A204.1 (cell line): ENCODE measurements around the gene SPSB2.
A peak's percentile ranks its signal among the peaks of the same experiment; 100 is the strongest.
"Not testable (repeated sequence)": the region's sequence is repeated elsewhere in the genome, so short reads cannot be mapped to it uniquely, and the experiment has no call there.

Experiments
- FAIRE-seq: peaks from 2 replicates; lab custom pipeline; 2012; peaks lifted over from hg19 to GRCh38; lab: Jason Lieb, UNC

Gene SPSB2

DNA sequence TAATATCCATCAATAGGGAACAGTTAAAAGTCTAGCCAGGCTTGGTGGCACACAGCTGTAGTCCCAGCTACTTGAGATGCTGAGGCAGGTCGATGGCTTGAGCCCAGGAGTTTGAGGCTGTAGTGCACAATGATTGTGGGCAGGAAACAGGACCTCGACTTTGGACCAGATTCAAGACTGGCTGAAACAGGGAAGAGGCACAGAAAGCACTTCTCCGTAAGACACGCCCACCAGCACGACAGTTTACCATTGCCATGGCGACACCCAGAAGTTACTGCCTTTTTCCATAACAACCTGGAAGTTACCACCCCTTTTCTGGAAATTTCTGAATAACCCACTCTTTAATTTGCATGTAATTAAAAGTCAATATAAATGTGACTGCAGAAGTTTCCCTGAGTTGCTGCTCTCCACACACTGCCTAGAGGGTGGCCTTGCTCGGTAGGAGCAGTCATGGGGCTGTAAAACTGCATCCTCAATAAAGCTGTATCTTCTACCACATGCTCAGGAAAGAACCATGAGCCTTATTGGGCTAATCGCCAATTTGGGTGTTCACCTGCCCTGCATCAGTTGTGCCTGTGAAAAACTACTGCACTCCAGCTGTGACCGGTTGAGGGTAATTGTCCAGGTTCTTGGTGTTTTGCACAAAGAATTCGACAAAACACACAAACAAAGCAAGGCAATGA is 26.9 kb upstream of the SPSB2 start:
- FAIRE-seq: no peak

DNA sequence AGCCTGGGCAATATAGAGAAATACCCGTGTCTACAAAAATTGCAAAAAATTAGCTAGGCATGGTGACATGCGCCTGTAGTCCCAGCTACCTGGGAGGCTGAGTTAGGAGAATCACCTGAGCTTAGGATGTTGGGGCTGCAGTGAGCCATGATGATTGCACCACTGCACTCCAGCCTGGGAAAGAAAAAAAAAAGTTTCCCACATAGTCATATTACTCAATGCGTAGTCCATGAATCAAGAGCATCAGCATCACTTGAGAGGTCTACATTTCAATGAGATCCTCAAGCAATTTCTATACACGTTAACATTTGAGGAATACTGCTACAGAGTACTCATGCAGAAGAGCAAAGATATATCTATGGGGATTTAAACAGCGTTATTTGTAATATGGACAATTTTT is 26.3 kb upstream of the SPSB2 start:
- no peak for FAIRE-seq

DNA sequence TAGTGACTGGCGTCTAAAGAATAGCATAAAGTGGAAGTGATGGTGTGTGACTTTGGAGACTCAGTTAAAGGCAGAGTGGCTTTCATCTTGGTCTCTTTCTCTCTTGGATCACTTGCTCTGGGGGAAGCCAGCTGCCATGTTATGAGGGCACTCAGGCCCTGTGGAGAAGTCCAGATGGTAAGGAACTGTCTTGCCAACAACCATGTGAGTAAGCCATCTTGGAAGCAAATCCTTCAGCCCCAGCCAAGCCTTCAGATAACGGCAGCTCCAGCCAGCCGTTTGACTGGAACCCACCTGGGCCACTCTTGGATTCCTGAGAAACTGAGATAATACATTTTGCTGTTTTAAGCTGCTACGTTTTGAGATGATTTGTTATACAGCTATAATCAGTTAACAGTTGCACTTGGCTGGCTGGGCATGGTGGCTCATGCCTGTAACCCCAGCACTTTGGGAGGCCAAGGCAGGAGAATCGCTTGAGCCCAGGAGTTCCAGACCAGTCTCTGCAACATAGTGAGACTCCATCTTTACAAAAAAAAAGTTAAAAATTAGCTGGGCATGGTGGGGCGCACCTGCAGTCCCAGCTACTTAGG is 23.8 kb upstream of the SPSB2 start:
- no peak for FAIRE-seq

DNA sequence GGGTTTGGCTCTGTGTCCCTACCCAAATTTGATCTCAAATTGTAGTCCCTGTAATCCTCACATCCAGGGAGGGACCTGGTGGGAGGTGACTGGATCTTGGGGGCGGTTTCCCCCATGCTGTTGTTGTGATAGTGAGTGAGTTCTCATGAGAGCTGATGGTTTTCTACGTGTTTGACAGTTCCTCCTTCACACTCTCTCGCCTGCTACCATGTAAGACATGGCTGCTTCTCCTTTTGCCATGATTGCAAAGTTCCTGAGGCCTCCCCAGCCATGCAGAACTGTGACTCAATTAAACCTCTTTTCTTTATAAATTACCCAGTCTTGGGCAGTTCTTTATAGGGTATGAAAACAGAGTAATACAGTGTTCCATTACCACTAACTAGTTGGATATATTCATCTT is 21.2 kb upstream of the SPSB2 start:
- no peak for FAIRE-seq

DNA sequence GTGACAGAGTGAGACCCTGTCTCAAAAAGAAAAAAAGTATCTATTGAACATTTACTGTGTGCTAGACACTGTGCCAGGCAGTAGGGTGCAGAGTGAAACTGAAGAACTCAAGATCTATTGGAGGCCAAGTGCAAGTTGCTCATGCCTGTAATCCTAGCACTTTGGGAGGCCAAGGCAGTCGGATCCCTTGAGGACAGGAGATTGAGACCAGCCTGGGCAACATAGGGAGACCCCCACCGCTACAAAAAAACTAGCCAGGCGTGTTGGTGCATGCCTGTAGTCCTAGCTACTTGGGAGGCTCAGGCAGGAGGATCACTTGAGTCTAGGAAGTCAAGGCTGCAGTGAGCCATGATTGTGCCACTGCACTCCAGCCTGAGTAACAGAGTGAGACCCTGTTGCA is 19.6 kb upstream of the SPSB2 start:
- FAIRE-seq: not testable (repeated sequence)

DNA sequence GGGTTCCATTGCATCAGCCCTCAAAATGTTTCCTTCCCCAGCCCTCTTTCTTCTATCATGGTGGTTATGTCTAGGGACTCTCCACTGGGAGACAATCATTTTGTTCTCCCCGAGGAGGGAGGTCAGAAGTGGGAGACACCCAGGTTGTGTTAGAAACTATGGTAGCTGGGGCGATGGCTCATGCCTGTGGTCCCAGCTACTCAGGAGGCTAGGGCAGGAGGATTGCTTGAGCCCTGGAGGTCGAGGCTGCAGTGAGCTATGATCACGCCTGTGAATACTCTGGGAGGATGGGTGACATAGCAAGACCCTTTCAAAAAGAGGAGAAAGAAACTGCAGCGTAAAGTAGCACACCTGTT is 18.5 kb upstream of the SPSB2 start:
- no peak for FAIRE-seq

DNA sequence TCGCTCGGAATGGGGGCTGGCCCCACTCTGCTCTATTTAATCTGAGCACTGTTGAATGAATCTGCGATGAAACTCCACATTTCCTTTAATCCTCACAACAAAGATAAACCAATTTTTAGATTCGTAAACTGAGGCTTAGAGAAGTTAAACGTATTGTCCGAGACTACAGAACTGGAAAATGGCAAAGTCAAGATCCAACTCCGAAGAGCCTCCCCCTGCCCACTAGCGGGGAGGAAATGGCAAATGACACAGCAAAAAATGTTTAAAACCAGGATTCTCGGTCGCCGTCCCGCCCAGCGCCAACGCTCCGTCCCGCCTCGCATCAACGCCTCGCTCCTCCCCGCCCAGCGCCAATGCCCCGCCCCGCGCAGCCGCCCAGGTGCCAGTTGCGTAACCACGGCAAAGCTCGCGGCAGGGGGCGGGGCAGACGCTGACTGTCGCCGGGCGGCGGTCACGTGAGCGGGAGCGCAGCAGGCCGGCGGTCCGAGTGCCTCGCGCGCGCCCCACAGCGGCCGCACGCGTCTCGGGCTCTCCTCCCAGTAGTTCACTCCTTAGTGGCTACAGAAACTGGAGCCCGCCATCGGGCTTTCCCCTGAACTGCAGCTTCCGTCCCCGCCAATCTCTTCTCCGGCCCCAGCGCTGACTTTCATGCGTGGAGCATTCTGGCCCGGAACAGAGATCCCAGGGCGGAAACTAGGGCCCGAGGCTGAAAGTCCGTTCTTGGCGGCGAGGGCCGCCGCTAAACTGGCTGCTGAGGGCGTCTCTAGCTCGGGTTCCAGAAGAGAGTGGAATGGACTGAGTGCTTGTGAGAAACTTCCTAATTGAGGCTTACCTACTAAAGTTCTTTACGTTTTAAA is 17.9 kb upstream of the SPSB2 start:
- peak; percentile 37 for FAIRE-seq

DNA sequence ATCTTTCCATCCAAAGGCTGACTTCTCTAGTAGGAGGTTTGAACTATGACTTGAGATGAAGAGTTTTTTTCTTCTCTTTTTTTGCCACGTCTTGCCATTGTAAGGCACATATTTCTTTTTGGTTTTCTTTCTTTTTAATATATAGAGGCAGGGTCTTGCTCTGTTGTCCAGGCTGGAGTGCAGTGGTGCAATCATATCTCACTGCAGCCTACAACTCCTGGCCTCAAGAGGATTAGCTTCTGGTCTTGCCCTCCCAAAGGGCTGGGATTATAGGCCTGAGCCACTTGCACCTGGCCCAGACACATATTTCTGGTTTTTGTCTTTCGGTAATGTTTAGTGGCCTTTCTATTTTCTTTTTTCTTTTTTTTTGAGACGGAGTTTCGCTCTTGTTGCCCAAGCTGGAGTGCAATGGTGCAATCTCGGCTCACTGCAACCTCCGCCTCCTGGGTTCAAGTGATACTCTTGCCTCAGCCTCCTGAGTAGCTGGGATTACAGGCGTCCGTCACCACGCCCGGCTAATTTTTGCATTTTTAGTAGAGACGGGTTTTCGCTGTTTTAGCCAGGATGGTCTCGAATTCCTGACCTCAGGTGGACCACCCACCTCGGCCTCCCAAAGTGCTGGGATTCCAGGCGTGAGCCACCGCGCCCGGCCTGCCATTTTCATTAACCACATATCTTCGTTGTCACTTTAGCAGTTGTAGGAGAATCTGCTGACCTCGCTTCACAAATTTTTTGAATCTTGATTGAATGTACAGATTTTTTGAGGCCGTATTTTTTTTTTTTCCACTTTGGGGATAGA is 16.9 kb upstream of the SPSB2 start:
- FAIRE-seq: not testable (repeated sequence)

DNA sequence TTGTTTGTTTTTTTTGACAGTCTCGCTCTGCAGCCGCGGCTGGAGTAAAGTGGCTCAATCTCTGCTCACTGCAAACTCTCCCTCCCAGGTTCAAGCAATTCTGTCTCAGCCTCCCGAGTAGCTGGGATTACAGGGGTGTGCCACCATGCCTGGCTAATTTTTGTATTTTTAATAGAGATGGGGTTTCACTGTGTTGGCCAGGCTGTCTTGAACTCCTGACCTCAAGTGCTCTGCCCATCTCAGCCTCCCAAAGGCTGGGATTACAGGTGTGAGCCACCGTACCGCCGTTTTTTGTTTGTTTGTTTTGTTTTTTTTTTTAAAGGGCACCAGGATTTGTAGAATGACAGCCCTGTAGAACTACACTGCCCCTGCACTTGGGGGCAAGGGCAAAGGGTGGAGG is 15.7 kb upstream of the SPSB2 start:
- not testable (repeated sequence) for FAIRE-seq

DNA sequence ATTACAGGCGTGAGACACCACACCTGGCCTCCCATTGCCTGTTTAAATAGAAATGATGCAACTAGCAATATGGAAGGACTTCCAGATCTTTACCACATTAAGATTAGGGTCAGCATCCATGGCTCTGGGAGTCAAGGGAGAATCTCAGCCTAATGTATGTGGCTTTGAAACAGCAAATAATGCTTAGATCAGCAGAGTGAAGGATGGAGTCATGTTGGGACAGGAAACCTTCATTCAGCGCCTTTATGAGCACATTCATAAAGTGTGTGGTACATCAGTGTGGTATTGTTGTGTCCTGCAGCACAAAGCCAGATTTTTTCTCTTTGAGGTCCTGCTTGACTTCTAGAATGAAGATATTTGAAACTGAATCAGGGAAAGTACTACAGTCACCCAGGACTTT is 15.3 kb upstream of the SPSB2 start:
- FAIRE-seq: no peak

DNA sequence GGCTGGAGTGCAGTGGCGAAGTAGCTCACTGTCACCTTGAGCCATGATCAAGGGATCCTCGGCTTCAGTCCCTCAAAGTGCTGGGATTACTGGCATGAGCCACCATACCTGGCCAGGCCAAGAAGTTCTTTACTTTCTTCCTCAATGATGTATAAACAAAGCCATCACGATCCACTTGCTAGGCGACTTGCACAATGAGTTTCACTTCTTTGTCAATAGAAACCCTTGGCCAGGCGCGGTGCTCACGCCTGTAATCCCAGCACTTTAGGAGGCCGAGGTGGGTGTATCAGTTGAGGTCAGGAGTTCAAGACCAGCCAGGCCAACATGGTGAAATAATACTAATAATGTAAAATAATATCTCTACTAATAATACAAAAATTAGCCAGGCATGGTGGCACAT is 14.4 kb upstream of the SPSB2 start:
- no peak for FAIRE-seq

DNA sequence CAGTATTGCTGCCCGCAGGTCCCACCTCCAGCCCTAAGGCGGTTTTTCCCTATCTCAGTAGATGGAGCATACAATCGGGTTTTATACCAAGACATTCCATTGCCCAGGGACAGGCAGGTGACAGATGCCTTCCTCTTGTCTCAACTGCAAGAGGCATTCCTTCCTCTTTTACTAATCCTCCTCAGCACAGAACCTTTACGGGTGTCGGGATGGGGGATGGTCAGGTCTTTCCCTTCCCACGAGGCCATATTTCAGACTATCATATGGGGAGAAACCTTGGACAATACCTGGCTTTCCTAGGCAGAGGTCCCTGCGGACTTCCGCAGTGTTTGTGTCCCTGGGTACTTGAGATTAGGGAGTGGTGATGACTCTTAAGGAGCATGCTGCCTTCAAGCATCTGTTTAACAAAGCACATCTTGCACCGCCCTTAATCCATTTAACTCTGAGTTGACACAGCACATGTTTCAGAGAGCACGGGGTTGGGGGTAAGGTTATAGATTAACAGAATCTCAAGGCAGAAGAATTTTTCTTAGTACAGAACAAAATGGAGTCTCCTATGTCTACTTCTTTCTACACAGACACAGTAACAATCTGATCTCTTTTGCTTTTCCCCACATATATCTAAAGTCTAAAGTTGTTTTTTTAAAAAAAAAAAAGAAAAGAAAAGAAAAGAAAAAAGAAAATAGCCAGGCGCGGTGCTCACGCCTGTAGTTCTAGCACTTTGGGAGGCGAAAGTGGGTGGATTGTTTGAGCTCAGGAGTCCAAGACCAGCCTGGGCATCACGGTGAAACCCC is 13.3 kb upstream of the SPSB2 start:
- FAIRE-seq: not testable (repeated sequence)

DNA sequence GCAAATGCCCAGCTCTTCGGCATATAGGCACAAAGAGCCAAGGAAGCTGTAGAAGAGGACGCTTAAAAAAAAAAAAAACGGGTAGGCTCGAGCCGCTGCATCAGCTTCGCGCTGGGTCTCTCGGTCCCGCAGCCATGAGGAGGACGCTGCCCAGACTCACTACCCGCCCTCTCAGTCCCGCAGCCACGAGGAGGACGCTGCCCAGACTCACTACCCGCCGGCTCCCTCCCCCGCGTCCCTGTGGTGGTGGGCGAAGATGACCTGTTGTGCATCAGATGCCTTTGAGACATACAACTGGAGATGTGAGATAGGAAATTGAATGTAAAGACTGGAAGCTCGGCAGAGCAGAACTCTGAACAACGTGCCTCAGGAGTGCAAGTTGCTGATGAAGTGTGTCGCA is 11.4 kb upstream of the SPSB2 start:
- no peak for FAIRE-seq

DNA sequence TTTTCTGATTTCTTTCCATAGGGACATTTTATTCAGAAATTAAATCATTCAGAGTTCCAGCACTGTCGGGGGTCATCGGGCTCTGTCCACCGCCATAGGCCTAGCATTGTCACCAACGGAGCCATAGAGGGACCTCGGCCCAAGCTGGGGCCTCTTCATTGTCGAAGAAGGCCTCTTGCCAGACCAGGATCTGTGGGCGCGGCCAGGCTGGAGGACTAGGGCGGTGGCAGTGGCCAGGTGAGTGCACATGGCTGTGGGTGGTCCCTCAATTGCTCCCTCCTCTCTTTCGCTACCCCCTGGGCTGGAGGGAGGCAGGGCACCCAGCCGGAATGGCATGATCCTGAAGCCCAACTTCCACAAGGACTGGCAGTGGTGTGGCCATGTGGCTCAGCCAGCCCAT is 10.6 kb upstream of the SPSB2 start:
- no peak for FAIRE-seq

DNA sequence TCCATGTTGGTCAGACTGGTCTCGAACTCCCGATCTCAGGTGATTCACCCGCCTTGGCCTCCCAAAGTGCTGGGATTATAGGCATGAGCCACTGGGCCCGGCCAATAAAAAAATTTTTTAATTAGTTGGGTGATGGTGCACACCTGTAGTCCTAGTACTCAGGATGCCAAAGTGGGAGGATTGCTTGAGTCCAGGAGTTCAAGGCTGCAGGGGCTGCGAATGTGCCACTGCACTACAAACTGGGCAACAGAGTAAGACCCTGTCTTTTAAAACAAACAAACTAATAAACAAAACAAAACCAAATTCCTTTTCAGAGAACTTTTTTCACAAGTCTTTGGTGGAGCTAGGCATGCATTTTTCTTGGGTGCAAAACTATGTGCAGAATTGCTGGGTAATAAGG is 10.1 kb upstream of the SPSB2 start:
- no peak for FAIRE-seq

DNA sequence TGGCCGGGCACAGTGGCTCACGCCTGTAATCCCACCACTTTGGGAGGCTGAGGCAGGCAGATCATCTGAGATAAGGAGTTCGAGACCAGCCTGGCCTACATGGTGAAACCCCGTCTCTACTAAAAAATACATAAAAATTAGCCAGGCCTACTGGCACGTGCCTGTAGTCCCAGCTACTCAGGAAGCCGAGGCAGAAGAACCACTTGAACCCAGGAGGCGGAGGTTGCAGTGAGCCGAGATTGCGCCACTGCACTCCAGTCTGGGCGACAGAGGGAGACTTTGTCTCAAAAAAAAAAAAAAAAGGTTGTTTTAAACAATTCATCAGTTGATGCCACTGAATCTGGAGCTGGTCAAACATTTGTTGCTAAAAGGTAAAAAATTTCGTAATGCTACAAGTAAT is 6.7 kb upstream of the SPSB2 start:
- FAIRE-seq: not testable (repeated sequence)

DNA sequence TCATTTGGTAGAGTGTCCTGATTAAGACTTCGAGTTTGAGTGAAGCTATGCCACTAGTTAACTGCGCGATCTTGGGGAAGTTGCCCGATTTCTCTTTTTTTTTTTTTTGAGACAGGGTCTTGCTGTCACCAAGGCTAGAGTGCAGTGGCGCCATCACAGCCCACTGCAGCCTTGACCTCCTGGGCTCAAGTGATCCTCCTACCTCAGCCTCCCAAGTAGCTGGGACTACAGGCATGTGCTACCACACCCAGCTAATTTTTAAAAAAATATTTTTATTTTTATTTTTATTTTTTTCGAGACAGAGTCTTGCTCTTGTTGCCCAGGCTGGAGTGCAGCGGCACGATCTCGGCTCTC is 889 bp upstream of the SPSB2 start:
- not testable (repeated sequence) for FAIRE-seq

DNA sequence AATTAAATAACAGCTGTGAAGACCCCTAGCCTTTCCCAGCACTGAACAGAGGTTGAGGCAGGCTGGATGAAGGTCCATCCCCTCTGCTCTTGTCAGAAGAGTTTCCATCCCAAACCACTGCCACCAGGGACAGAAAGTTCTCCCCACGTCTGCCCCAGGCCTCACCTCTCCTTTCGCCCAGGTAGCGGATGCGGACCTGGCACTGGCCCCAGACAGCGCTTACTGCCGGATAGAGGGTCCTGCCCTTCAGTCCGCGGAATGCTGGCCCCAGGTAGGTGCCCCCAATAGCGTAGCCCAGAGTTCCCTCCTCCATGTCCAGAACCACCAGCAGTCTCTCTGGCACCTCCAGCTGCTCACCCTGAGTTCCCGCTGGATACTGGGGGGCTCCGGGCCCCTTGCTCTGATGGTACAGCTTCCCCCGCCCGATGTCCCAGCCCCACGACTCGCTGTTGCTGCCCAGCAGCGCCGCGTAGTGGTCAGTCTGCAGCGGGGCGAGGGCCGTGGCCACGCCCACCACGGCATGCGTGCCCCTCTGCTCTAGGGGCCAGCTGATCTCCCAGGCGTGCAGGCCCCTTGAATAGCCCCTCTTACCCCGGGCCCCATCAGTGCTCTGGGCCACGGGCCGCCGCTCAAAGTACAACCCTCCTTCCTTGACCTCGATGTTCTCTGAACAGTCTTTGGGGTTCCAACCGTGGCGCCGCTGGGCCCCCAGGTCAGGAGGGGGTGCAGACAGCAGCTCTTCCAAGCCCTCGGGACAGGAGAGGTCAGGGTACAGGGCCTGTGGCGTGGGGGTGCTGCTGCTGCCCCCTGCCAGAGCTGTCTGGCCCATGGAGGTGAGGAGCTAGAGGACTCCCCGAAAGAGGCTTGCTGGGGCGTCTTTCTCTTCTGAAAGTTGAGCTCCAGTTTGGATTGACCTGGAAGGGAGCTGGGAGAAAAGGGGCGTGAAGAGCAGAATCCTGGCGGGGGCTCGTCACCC is 742 bp downstream of the SPSB2 start:
- FAIRE-seq: no peak

DNA sequence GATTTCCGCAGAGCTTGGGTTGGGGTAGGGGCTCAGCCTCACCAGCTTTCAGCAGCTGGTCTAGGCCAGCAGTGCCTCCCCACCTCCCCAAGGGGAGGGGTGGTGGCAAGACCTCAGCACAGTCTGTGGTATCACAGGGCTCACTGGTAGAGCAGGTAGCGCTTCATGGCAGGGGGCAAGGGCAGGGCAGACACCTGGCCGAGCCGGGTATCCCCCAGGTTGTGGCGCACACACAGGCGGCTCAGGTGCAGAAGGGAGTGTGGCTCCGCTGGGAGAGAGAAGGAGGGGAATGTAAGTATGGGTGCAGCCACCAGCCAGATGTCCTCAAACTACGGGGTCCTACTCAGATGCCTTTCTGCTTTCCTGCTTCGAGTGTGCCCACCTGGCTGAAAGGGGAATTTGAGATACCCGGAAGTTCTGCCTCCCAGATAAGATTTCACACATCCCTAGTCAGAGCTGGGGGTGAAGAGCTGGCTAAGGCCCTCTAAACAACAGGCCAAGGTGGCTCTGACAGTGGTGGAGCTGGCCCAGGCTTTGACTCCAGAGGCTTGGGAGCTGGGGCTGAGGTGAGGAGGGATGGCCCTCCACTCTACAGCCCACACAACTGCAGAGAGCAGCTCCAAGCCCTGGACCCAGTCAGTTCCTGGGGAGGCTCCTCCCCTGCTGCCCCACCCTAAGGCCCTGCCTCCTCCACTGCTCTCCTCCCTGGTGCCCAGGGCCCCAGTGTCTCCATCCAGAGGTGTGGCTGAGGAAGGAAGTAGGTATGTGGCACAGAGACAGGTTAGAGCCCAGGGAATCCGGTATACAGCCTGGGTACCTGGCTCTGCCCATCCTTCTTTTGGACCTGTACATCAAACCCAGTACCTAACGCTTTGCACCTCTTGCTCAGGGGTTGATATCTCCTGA is 1.8 kb downstream of the SPSB2 start:
- no peak for FAIRE-seq

DNA sequence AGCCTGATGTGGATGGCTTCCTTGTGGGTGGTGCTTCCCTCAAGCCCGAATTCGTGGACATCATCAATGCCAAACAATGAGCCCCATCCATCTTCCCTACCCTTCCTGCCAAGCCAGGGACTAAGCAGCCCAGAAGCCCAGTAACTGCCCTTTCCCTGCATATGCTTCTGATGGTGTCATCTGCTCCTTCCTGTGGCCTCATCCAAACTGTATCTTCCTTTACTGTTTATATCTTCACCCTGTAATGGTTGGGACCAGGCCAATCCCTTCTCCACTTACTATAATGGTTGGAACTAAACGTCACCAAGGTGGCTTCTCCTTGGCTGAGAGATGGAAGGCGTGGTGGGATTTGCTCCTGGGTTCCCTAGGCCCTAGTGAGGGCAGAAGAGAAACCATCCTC is 2.8 kb downstream of the SPSB2 start:
- FAIRE-seq: not testable (repeated sequence)
